Activated naive CD8-positive, alpha-beta T cell treated with anti-CD3 and anti-CD28 coated beads, Interleukin-2, amount 10 ng/mL, durations not matched to agents 7 days and 5 days (primary cell): ENCODE results near the gene HES3. TPM values are rescaled to one million over a fixed set of nuclear protein-coding genes. Genes with fewer than 3 reads are reported as not detected.

ENCODE experiments used
- ATAC-seq: fragments of 150-1000 bp; cut with Tn5 transposase; one replicate; pipeline ENCODE4 v1.10.0; 2021; ENCODE audit warnings: low read depth, moderate library complexity
- POLR2A ChIA-PET: fragments of 350-600 bp; sonication (Branson Sonifier 250); formaldehyde crosslinking; loops from one replicate; lab custom pipeline; 2021; ENCODE audit warnings: antibody characterized with exemption; lab: Charles Lee
- DNase-seq: peaks from one replicate; pipeline ENCODE4 v3.0.0; 2021
- H3K27ac Mint-ChIP-seq: one replicate; pipeline ENCODE4 v1.8.0; 2022; ENCODE audit warnings: mild to moderate bottlenecking, mixed read lengths
- H3K27me3 Mint-ChIP-seq: one replicate; pipeline ENCODE4 v1.8.0; 2022; ENCODE audit warnings: mild to moderate bottlenecking, moderate library complexity, mixed read lengths
- H3K36me3 Mint-ChIP-seq: one replicate; pipeline ENCODE4 v1.8.0; 2021; ENCODE audit warnings: mild to moderate bottlenecking, mixed read lengths
- H3K4me1 Mint-ChIP-seq: one replicate; pipeline ENCODE4 v1.8.0; 2021; ENCODE audit warnings: mixed read lengths
- H3K4me3 Mint-ChIP-seq: one replicate; pipeline ENCODE4 v1.8.0; 2022; ENCODE audit warnings: mild to moderate bottlenecking, moderate library complexity, mixed read lengths
- H3K9me3 Mint-ChIP-seq: one replicate; pipeline ENCODE4 v1.8.0; 2021; ENCODE audit warnings: mixed read lengths
- total RNA-seq, 2 experiments: library from RNA; stranded (reverse); gene quantifications; one replicate each; pipeline ENCODE4 v1.2.3, GENCODE V29; 2021

The HES3 gene
- total RNA-seq, result not detected

GRCh38 chr1:6243993-6244392 lies at the start of gene HES3:
TSS of gene HES3 (plus strand) at chr1:6244179. CDS start at chr1:6244366, 187 bp downstream.
- H3K36me3 Mint-ChIP-seq, result no peaks in the 10 kb centered on the region
- no peak within 1 kb of the TSS for H3K27ac Mint-ChIP-seq
- ATAC-seq (no peak), DNase-seq (no peak)
- peaks cover 77% of the 10 kb centered on the region for H3K27me3 Mint-ChIP-seq
- POLR2A ChIA-PET, result no interaction called here
- H3K4me3 Mint-ChIP-seq, result no peak within 1 kb of the TSS
- no peaks in the 10 kb centered on the region for H3K9me3 Mint-ChIP-seq
- H3K4me1 Mint-ChIP-seq, result peaks cover 13% of the 10 kb centered on the region

GRCh38 chr1:6197746-6198427 lies 46.1 kb upstream of the HES3 start:
- Mint-ChIP-seq H3K27ac (peak overlapping the region; percentile 87), H3K4me1 (peaks cover 34% of the 10 kb centered on the region), H3K27me3 (no peaks in the 10 kb centered on the region), H3K9me3 (no peaks in the 10 kb centered on the region), H3K36me3 (peaks cover 15% of the 10 kb centered on the region), H3K4me3 (peak overlapping the region; percentile 94)
- POLR2A ChIA-PET, result no interaction called here
- no peak for ATAC-seq
- no peak for DNase-seq

GRCh38 chr1:6198646-6199297 lies 45.2 kb upstream of the HES3 start:
- DNase-seq (no peak), ATAC-seq (peak; percentile 30)
- Mint-ChIP-seq H3K27me3 (no peaks in the 10 kb centered on the region), H3K4me1 (peaks cover 32% of the 10 kb centered on the region), H3K27ac (peak overlapping the region; percentile 87), H3K36me3 (peaks cover 12% of the 10 kb centered on the region), H3K9me3 (no peaks in the 10 kb centered on the region), H3K4me3 (peak overlapping the region; percentile 94)
- POLR2A ChIA-PET, result interaction anchor here (0.9 to 1.5 kb wide), 4 partner anchors 37 to 224 kb away, joined by 3 to 4 read pairs (median 3); partner anchors contain the start of gene ICMT

- DNase-seq (peak; percentile 92), ATAC-seq (peak; percentile 98)
- Mint-ChIP-seq H3K9me3 (no peaks in the 10 kb centered on the region), H3K27me3 (no peaks in the 10 kb centered on the region), H3K27ac (peak within 1 kb of the TSS; percentile 87), H3K4me1 (peaks cover 33% of the 10 kb centered on the region), H3K4me3 (peak within 1 kb of the TSS; percentile 94), H3K36me3 (peaks cover 12% of the 10 kb centered on the region)
- POLR2A ChIA-PET, result interaction anchor here (0.6 to 1.5 kb wide), 5 partner anchors 36 to 223 kb away, joined by 3 to 4 read pairs (median 3); partner anchors contain the start of gene ICMT
Observed at GRCh38 chr1:6199298-6200187, 44.4 kb upstream of the HES3 start, which contains the start of gene RPL22. TSS of gene RPL22 (minus strand) at chr1:6199595. CDS start at chr1:6199573, 22 bp downstream.

GRCh38 chr1:6200188-6200809 lies 43.7 kb upstream of the HES3 start:
- POLR2A ChIA-PET, result interaction anchor here (0.6 to 1.5 kb wide), 2 partner anchors 36 to 206 kb away, joined by 3 to 4 read pairs; partner anchors contain the start of gene ICMT
- H3K4me3 Mint-ChIP-seq, result peak overlapping the region; percentile 94

GRCh38 chr1:6202256-6202655 lies 41.7 kb upstream of the HES3 start:
- peaks cover 29% of the 10 kb centered on the region for H3K4me1 Mint-ChIP-seq

More at GRCh38 chr1:6200188-6200809, 43.7 kb upstream of the HES3 start:
- H3K4me1 Mint-ChIP-seq, result peaks cover 33% of the 10 kb centered on the region
- no peaks in the 10 kb centered on the region for H3K9me3 Mint-ChIP-seq
- DNase-seq (no peak), ATAC-seq (no peak)
- peaks cover 12% of the 10 kb centered on the region for H3K36me3 Mint-ChIP-seq
- no peaks in the 10 kb centered on the region for H3K27me3 Mint-ChIP-seq
- peak overlapping the region; percentile 87 for H3K27ac Mint-ChIP-seq

GRCh38 chr1:6205849-6206519 lies 38.0 kb upstream of the HES3 start, which contains the start of gene RNF207:
TSS of gene RNF207 (plus strand) at chr1:6206119. CDS start at chr1:6206536, 417 bp downstream.
- H3K27me3 Mint-ChIP-seq, result peaks cover 24% of the 10 kb centered on the region
- DNase-seq (peak; percentile 66), ATAC-seq (peak; percentile 65)
- peaks cover 6% of the 10 kb centered on the region for H3K4me1 Mint-ChIP-seq
- POLR2A ChIA-PET, result interaction anchor here (0.6 to 1.1 kb wide), 2 partner anchors 27 to 30 kb away, joined by 3 read pairs; partner anchors contain the start of gene ICMT
- H3K9me3 Mint-ChIP-seq, result no peaks in the 10 kb centered on the region
- peak within 1 kb of the TSS; percentile 72 for H3K4me3 Mint-ChIP-seq
- H3K27ac Mint-ChIP-seq, result no peak within 1 kb of the TSS
- no peaks in the 10 kb centered on the region for H3K36me3 Mint-ChIP-seq

More at GRCh38 chr1:6202256-6202655, 41.7 kb upstream of the HES3 start:
- Mint-ChIP-seq H3K27me3 (peaks cover 7% of the 10 kb centered on the region), H3K4me3 (no peak overlapping the region), H3K9me3 (no peaks in the 10 kb centered on the region), H3K27ac (no peak overlapping the region), H3K36me3 (peaks cover 6% of the 10 kb centered on the region)
- no peak for DNase-seq
- POLR2A ChIA-PET, result interaction anchor here (0.7 kb wide), 1 partner anchor 78 kb away, joined by 6 read pairs; no protein-coding TSS in a partner anchor
- no peak for ATAC-seq

- Mint-ChIP-seq H3K4me1 (peaks cover 6% of the 10 kb centered on the region), H3K36me3 (no peaks in the 10 kb centered on the region), H3K4me3 (peak overlapping the region; percentile 25), H3K9me3 (no peaks in the 10 kb centered on the region), H3K27me3 (peaks cover 24% of the 10 kb centered on the region), H3K27ac (no peak overlapping the region)
- ATAC-seq (no peak), DNase-seq (no peak)
- POLR2A ChIA-PET, result interaction anchor here (0.6 to 1.1 kb wide), 2 partner anchors 26 to 30 kb away, joined by 3 read pairs; partner anchors contain the start of gene ICMT
Observed at GRCh38 chr1:6206520-6206855, 37.5 kb upstream of the HES3 start.

- POLR2A ChIA-PET, result interaction anchor here (1.1 kb wide), 1 partner anchor 29 kb away, joined by 3 read pairs; the partner anchor contains the start of gene ICMT
- no peak overlapping the region for H3K27ac Mint-ChIP-seq
- H3K27me3 Mint-ChIP-seq, result peaks cover 28% of the 10 kb centered on the region
- H3K36me3 Mint-ChIP-seq, result no peaks in the 10 kb centered on the region
- no peak for DNase-seq
- ATAC-seq, result no peak
- H3K4me1 Mint-ChIP-seq, result peaks cover 6% of the 10 kb centered on the region
- no peak overlapping the region for H3K4me3 Mint-ChIP-seq
- no peaks in the 10 kb centered on the region for H3K9me3 Mint-ChIP-seq
Observed at GRCh38 chr1:6207075-6207885, 36.7 kb upstream of the HES3 start.

GRCh38 chr1:6207921-6208320 lies 36.1 kb upstream of the HES3 start:
- POLR2A ChIA-PET, result interaction anchor here (0.5 kb wide), 1 partner anchor 169 kb away, joined by 4 read pairs; no protein-coding TSS in a partner anchor
- peaks cover 9% of the 10 kb centered on the region for H3K4me1 Mint-ChIP-seq
- H3K4me3 Mint-ChIP-seq, result no peak overlapping the region

More at GRCh38 chr1:6207921-6208320, 36.1 kb upstream of the HES3 start:
- H3K27me3 Mint-ChIP-seq, result peaks cover 28% of the 10 kb centered on the region
- ATAC-seq (no peak), DNase-seq (no peak)
- H3K27ac Mint-ChIP-seq, result no peak overlapping the region
- no peaks in the 10 kb centered on the region for H3K9me3 Mint-ChIP-seq
- no peaks in the 10 kb centered on the region for H3K36me3 Mint-ChIP-seq
